Sigmoid colon (tissue), 3 donors: ENCODE data around the gene UTS2.

Experiments used
- CTCF ChIP-seq, 4 experiments: fragments of 450-650 bp in 3 of 4; fragments of 200-600 bp in 1 of 4; IDR thresholded peaks; one replicate each; pipeline ENCODE4 v1.5.1; 2016 to 2019; ENCODE audit warnings: antibody characterized with exemption in 4 of 4, mild to moderate bottlenecking in 3 of 4, moderate library complexity in 2 of 4
- POLR2A ChIP-seq, 2 donors: fragments of 450-650 bp; IDR thresholded peaks; one replicate each; pipeline ENCODE4 v1.6.1; 2016; ENCODE audit warnings: antibody characterized with exemption in 2 of 2, mild to moderate bottlenecking in 2 of 2, moderate library complexity in 2 of 2

- no peak for TF ChIP-seq CTCF (IDR thresholded peaks at IDR 0.05)
- TF ChIP-seq POLR2A (IDR thresholded peaks at IDR 0.05) = no peak
These were observed 2.1 kb downstream of the UTS2 start for GRCh38 chr1:7850786-7851185.
